Endodermal cell (in vitro differentiated cells): ENCODE results near the gene SLC27A6. TPM values are rescaled to one million over a fixed set of nuclear protein-coding genes. Genes with fewer than 3 reads are reported as not detected.
A peak's percentile ranks its signal among the peaks of the same experiment; 100 is the strongest.

Source experiments
- DNase-seq: peaks from one replicate; pipeline ENCODE4 v3.0.0-alpha.2; 2017
- H3K27ac ChIP-seq: 2 replicates; pipeline ENCODE4 v1.5.1; 2013; ENCODE audit warnings: mild to moderate bottlenecking, low read depth, low read length, moderate library complexity
- H3K27me3 ChIP-seq: 2 replicates; pipeline ENCODE4 v1.6.1; 2013; ENCODE audit warnings: mild to moderate bottlenecking, low read length, moderate library complexity; ENCODE audit not compliant: insufficient read depth, control insufficient read depth, poor library complexity, severe bottlenecking
- H3K36me3 ChIP-seq: 2 replicates; pipeline ENCODE4 v1.7.0; 2013; ENCODE audit warnings: mild to moderate bottlenecking, low read length, moderate library complexity; ENCODE audit not compliant: control insufficient read depth, insufficient read depth
- H3K4me1 ChIP-seq: one replicate; pipeline ENCODE4 v1.7.0; 2013; ENCODE audit warnings: low read length; ENCODE audit not compliant: control insufficient read depth, insufficient read depth
- H3K4me3 ChIP-seq: 2 replicates; pipeline ENCODE4 v1.5.1; 2013; ENCODE audit warnings: mild to moderate bottlenecking, low read length, moderate library complexity
- H3K9ac ChIP-seq: 2 replicates; pipeline ENCODE4 v1.6.1; 2013; ENCODE audit warnings: mild to moderate bottlenecking, low read length, moderate library complexity; ENCODE audit not compliant: poor library complexity, severe bottlenecking; ENCODE audit errors: extremely low read depth
- H3K9me3 ChIP-seq: 2 replicates; pipeline ENCODE4 v1.6.1; 2013; ENCODE audit warnings: mild to moderate bottlenecking, low read length, moderate library complexity; ENCODE audit not compliant: control insufficient read depth
- H3K27ac Mint-ChIP-seq: 2 replicates; pipeline ENCODE4 v1.8.0; 2020; ENCODE audit warnings: mixed read lengths
- H3K27me3 Mint-ChIP-seq: 2 replicates; pipeline ENCODE4 v1.8.0; 2021; ENCODE audit warnings: mild to moderate bottlenecking, mixed read lengths; ENCODE audit not compliant: insufficient read depth
- H3K36me3 Mint-ChIP-seq: 2 replicates; pipeline ENCODE4 v1.8.0; 2020; ENCODE audit warnings: low read depth, mixed read lengths
- H3K4me1 Mint-ChIP-seq: 2 replicates; pipeline ENCODE4 v1.8.0; 2020; ENCODE audit warnings: mixed read lengths
- H3K4me3 Mint-ChIP-seq: 2 replicates; pipeline ENCODE4 v1.8.0; 2020; ENCODE audit warnings: mild to moderate bottlenecking, moderate library complexity, mixed read lengths
- H3K9me3 Mint-ChIP-seq: 2 replicates; pipeline ENCODE4 v1.8.0; 2020; ENCODE audit warnings: mild to moderate bottlenecking, mixed read lengths
- WGBS, 2 experiments: methylation state at CpG; one replicate each; pipeline versions ENCODE4 v1.1.5 to v1.1.7; 2013; ENCODE audit warnings: missing lambda C conversion rate in 2 of 2, mixed read lengths in 1 of 2; ENCODE audit not compliant: insufficient coverage in 1 of 2, insufficient read length in 1 of 2; 5-methylcytosine and 5-hydroxymethylcytosine counted together
- total RNA-seq, 2 donors: library from RNA; stranded (reverse); fragmentation: NEBNext Ultra II Directional in 1 of 2; extraction: Animal tissue kit (Norgen Biotek cat#: 25700) in 1 of 2; gene quantifications; 2 replicates in 1 of 2; 3 replicates in 1 of 2; pipeline ENCODE4 v1.2.1, GENCODE V29; 2021
- TF ChIP-seq, protein P1 (sequence below): fragments of 200-600 bp; sonication (generic); conservative IDR thresholded peaks from 2 replicates; pipeline ENCODE4 v1.5.0; 2021; ENCODE audit warnings: antibody characterized with exemption, mild to moderate bottlenecking

The SLC27A6 gene
- total RNA-seq, 2 donors from 2014 or later, result 3.3 to 7.2 TPM

DNA sequence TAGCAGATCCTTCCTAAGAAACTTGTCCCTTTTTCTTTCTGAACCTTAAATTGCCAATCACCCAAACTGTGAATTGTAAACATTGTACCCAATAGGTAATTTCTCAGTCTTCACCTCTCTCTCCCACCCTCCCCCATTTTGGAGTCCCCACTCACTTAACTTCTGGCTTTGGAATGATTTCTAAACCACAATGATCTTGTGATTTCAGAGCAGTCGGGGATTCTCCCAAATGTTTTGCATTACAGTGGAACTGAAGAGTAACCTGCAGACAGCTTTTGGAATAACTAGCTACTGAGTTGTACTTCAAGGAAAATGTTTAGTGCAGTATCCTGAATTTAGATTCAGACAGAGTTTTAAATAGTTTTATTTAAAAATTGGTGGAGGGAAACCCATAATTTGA, 19.2 kb downstream of the SLC27A6 start:
- Histone ChIP-seq H3K9ac (no peak overlapping the region), H3K4me1 (no peaks in the 10 kb centered on the region), H3K36me3 (no peaks in the 10 kb centered on the region), H3K27me3 (no peaks in the 10 kb centered on the region), H3K4me3 (no peak overlapping the region), H3K27ac (no peak overlapping the region), H3K9me3 (no peaks in the 10 kb centered on the region)
- Mint-ChIP-seq H3K4me1 (peaks cover 9% of the 10 kb centered on the region), H3K9me3 (no peaks in the 10 kb centered on the region), H3K36me3 (no peaks in the 10 kb centered on the region), H3K27ac (peak overlapping the region; percentile 50), H3K27me3 (no peaks in the 10 kb centered on the region), H3K4me3 (no peak overlapping the region)
- TF ChIP-seq, protein P1, sequence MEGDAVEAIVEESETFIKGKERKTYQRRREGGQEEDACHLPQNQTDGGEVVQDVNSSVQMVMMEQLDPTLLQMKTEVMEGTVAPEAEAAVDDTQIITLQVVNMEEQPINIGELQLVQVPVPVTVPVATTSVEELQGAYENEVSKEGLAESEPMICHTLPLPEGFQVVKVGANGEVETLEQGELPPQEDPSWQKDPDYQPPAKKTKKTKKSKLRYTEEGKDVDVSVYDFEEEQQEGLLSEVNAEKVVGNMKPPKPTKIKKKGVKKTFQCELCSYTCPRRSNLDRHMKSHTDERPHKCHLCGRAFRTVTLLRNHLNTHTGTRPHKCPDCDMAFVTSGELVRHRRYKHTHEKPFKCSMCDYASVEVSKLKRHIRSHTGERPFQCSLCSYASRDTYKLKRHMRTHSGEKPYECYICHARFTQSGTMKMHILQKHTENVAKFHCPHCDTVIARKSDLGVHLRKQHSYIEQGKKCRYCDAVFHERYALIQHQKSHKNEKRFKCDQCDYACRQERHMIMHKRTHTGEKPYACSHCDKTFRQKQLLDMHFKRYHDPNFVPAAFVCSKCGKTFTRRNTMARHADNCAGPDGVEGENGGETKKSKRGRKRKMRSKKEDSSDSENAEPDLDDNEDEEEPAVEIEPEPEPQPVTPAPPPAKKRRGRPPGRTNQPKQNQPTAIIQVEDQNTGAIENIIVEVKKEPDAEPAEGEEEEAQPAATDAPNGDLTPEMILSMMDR, result no peak
- no peak for DNase-seq
- 70 to 80% methylated on average over 1 of the region's 1 CpG for WGBS, 2 experiments

DNA sequence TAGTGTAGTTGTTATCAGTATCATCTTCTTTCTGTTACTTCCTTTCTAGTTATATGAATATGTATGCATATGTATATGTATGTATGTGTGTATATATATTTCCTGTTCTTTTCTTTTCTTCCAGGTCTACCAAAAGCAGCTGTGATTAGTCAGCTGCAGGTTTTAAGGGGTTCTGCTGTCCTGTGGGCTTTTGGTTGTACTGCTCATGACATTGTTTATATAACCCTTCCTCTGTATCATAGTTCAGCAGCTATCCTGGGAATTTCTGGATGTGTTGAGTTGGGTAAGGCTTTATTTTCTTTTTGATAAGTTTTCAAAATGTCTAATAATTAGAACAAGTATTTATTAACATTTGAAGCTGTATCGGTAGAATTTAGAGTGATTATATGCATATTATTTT, 23.2 kb downstream of the SLC27A6 start:
- no peak overlapping the region for H3K9ac ChIP-seq
- no peaks in the 10 kb centered on the region for H3K27me3 Mint-ChIP-seq
- H3K36me3 Mint-ChIP-seq, result no peaks in the 10 kb centered on the region
- H3K27me3 ChIP-seq, result no peaks in the 10 kb centered on the region
- no peaks in the 10 kb centered on the region for H3K36me3 ChIP-seq
- DNase-seq, result no peak
- no peak overlapping the region for H3K27ac ChIP-seq
- H3K4me3 ChIP-seq, result no peak overlapping the region
- H3K4me1 ChIP-seq, result peaks cover 3% of the 10 kb centered on the region
- no peaks in the 10 kb centered on the region for H3K9me3 Mint-ChIP-seq
- H3K27ac Mint-ChIP-seq, result no peak overlapping the region
- H3K4me3 Mint-ChIP-seq, result no peak overlapping the region
- TF ChIP-seq, protein P1, result no peak
- no CpG with 5 or more reads among the region's 1 CpG for WGBS, 2 experiments
- H3K4me1 Mint-ChIP-seq, result peaks cover 20% of the 10 kb centered on the region
- no peaks in the 10 kb centered on the region for H3K9me3 ChIP-seq

DNA sequence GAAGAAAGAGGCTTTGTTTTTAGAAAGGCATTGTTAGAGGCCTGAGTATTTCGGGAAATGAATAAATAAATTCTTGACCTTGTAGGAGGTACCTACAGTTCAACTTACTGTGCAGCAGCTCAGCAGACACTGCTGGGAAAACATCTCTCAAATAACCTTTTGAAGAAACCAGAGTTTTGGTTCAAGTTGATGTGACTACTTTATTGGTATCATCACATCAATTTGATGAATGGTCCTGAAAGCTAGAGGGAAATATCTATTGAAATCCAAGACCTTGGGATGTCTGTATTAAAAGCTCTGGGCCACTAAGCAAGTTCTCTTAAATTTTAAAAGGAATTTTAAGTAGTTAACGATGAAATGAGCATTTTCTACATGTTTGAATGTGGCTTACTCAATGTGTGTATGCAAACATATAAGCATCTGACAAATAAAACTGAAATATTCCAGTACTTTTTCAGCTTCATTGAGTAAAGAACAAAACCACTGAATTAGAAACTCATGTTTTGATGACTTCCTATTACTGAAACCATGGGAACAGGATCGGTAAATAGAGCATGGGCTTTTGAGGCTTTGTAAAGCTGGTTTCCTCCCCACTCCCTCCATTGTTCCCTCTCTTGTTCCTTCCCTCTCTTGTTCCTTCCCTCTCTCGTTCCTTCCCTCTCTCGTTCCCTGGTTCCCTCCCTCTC, 36.7 kb downstream of the SLC27A6 start:
- Mint-ChIP-seq H3K4me1 (peaks cover 8% of the 10 kb centered on the region), H3K36me3 (no peaks in the 10 kb centered on the region), H3K27me3 (no peaks in the 10 kb centered on the region), H3K9me3 (no peaks in the 10 kb centered on the region), H3K4me3 (no peak overlapping the region), H3K27ac (no peak overlapping the region)
- H3K4me3 ChIP-seq, result no peak overlapping the region
- H3K9ac ChIP-seq, result no peak overlapping the region
- H3K36me3 ChIP-seq, result no peaks in the 10 kb centered on the region
- DNase-seq, result no peak
- no peak overlapping the region for H3K27ac ChIP-seq
- H3K9me3 ChIP-seq, result no peaks in the 10 kb centered on the region
- 82 to 85% methylated on average over 5 of the region's 5 CpGs for WGBS, 2 experiments
- no peaks in the 10 kb centered on the region for H3K4me1 ChIP-seq
- TF ChIP-seq, protein P1, result no peak
- no peaks in the 10 kb centered on the region for H3K27me3 ChIP-seq
